ENCODE data around the gene MAS1. TPM values are rescaled to one million over a fixed set of nuclear protein-coding genes. Genes with fewer than 3 reads are reported as not detected.

The MAS1 gene
- total RNA-seq, 1 experiment from 2014 or later = not detected

Other genes with a start within 250 kb of the MAS1 start
- gene SOD2, start 197.7 kb upstream of the MAS1 start, total RNA-seq (2014; rRNA removed; shearing (Covaris generic)) = 33.1 and 38.2 TPM in 2 replicates
- 95.8 and 169 TPM in 2 replicates for gene WTAP, start 163.5 kb upstream of the MAS1 start, total RNA-seq (2014; rRNA removed; shearing (Covaris generic))
- 46.7 and 79.7 TPM in 2 replicates for gene ACAT2, start 128.9 kb upstream of the MAS1 start, total RNA-seq (2014; rRNA removed; shearing (Covaris generic))
- gene TCP1, start 101.4 kb upstream of the MAS1 start, total RNA-seq (2014; rRNA removed; shearing (Covaris generic)) = 167 and 216 TPM in 2 replicates
- 153 and 158 TPM in 2 replicates for gene MRPL18, start 100.5 kb upstream of the MAS1 start, total RNA-seq (2014; rRNA removed; shearing (Covaris generic))
- gene PNLDC1, start 90.7 kb upstream of the MAS1 start, total RNA-seq (2014; rRNA removed; shearing (Covaris generic)) = not detected in 2 replicates
- 35.9 and 49.2 TPM in 2 replicates for gene IGF2R, start 78.1 kb downstream of the MAS1 start, total RNA-seq (2014; rRNA removed; shearing (Covaris generic))
- not detected in 2 replicates for gene SLC22A1, start 230.8 kb downstream of the MAS1 start, total RNA-seq (2014; rRNA removed; shearing (Covaris generic))